Stimulated activated CD8-positive, alpha-beta memory T cell treated with anti-CD3 and anti-CD28 coated beads, Interleukin-15, amount 100 ng/mL, for 1 hour (primary cell): ENCODE data around the gene CX3CR1.
A peak's percentile ranks its signal among the peaks of the same experiment; 100 is the strongest.

Experiments
- DNase-seq: peaks from one replicate; pipeline ENCODE4 v3.0.0-alpha.2; 2020; ENCODE audit warnings: low read depth

CX3CR1 gene

DNA sequence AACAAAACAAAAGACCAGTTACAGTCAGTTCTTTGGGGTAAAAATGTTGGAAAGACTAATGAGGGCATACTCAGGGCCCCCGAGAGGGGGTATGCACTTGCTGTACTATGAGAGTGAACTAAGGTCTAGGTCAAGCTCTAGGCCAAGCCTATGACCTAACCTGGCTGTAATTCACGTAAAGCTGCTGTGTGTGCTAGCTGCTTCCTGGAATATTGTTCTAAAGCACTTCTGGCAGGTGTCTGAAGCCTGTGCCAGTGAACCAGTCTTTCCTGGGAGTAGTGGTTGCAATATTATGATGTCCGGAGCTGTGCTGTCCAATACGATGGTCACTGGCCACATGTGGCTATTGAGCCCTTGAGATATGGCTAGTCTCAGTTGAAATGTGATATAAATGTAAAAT lies 13.1 kb upstream of the CX3CR1 start:
- no peak for DNase-seq

DNA sequence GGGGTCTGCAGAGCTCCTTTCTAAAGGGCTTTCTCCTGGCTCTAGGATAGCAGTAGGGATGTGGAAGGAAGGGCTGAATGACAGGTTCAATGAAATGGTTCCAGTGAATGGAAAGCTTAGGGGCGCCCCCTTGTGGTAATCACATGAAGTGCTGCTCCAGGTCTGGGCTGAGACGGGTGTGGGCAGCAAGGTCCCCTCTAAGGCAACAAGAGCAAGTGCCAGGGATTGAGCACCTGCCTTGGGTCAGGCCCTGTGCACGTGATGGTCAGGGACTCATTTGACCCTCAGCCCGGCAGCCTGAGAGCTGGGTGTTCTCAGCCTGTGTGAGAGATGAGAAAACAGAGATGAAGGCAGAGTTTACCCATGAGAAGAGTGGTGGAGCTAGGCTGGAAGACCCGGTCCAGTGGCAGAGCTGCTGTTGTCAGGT lies 12.1 kb upstream of the CX3CR1 start:
- peak; percentile 63 for DNase-seq

DNA sequence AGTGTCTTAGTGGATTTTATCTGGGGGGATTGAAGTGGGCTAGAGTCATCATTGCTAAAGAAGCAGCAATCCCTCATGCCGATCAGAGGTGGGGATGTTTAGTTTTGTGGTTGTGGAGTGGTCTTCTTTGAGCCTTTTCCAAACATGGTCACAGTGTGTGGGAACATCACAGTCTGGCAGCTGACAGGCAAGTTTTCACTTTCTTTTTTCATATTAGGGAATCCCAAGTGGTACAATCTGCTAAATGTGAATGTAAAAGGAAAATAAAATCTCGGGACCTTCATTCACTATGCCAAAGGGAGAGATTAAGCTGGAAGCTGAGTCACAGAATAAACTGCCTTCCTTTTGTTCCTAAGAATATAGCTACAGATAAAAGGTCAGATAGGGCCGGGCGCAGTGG lies 10.4 kb upstream of the CX3CR1 start:
- DNase-seq, result no peak

GRCh38 chr3:39289107-39289506 lies 9.3 kb upstream of the CX3CR1 start:
- DNase-seq, result no peak

GRCh38 chr3:39288300-39288808 lies 8.5 kb upstream of the CX3CR1 start:
- DNase-seq, result peak; percentile 69

GRCh38 chr3:39287216-39288164 lies 7.7 kb upstream of the CX3CR1 start:
- DNase-seq, result no peak

DNA sequence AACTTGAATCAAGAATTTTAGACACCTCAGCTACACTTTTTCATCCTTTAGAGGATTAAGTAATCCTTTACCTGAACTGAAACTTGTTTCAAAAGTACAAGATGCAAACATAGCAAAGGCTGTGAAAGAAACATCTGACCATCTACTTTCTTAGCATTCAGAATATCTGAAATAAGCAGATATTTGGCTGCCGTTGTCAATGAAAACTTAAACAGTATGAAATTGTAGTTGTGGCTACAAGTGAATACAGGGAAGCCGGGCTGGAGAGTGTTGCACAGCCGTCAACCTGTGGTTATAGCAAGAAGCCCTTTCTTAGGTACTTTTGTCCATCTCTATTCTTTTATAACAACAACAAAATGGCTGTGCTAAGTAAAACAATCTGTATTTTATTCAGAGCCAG lies 6.9 kb upstream of the CX3CR1 start:
- no peak for DNase-seq

GRCh38 chr3:39285332-39285731 lies 5.5 kb upstream of the CX3CR1 start:
- DNase-seq, result no peak

GRCh38 chr3:39284457-39284881 lies 4.6 kb upstream of the CX3CR1 start:
- DNase-seq, result no peak

DNA sequence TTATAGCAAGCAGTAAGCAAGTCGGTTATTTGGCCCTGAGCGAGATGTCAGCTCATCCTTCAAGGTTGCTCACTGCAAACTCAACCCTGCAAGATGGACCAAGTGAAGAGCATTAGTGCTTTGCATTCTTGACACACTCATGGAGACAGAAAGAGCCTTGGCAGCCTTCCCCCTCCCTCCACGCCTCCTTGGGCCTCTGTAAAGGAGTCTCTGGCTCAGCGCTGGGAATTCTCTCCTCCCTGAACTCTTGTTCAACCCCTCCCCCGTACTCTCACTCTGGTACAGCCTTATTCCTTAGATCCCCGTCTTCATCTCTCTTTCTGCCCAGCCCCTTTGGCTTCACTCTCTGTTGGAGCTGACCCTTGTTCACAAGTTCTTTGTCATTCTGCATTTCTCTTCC lies 2.2 kb upstream of the CX3CR1 start:
- DNase-seq, result no peak

DNA sequence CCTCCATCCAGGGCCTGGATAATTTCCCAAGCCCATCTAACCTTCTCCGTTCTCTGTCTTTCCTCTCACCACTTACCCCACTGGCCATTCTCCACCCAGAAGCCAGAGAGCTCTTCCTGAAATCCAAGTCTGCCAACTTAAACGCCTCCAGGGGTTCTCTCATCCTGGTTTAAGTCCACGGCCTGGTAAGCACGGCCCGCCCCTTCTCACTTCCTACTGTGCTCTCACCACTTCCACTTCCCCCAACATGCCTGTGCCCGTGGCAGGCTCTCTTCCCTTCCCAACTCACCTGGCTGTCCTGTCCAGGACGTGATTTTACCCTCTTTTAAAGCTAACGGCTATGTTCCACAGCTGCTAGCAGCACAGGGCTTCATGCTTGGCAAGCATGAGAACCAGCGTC lies 1.7 kb upstream of the CX3CR1 start:
- DNase-seq, result no peak

DNA sequence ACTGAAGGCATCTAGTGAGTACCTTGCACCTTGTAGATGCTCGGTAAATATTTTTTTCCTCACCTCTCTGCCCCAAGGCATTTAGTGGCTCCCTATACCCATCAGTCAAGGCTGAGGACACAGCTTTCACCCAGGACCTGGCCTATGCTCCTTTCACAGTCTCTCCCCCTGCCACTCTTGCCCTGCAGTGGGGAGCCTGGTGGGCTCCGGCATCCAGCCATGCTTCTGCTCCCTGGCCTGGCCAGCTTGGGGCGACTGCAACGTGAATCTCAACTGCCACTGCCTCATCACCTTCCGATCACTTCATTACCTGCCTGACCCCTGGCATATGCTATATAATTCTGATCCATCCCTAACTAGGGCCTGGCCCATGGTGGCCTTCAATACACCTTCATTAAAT lies 735 bp upstream of the CX3CR1 start:
- no peak for DNase-seq

GRCh38 chr3:39278616-39278935 lies 1.3 kb downstream of the CX3CR1 start:
- no peak for DNase-seq

DNA sequence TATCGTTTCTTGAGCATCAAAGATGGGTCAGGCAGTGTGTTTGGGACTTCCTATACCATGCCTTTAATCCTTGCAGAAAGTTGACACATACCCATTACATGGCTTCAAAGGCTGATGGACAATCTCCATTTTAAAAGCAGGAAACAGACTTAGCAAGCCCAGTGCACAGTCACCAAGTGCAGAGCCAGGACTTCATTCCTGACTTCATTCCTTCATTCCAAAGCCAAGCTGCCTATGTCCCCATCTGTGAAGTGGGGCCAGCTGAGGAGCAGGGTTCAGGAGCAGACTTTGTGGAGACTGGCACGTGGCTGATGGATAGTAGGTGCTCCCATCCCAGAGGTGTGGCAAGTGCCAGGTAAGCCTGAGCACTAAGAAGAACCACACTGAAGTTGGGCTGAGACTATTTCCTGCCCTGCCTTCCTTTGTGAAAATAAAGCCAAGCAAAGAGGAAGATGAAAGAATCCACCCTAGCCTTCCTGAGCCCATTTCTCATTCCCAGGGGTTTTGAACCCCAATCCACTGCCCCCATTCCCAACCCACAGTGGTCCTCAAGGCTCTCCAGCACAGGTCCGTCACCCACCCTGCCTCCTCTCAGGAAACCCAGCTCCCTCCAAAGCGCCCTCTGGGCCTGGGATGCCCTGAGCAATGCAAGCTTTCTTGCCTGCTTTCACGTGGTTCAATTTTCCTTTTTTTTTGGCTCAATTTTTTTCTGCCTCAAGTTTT lies 1.8 kb downstream of the CX3CR1 start:
- no peak for DNase-seq

GRCh38 chr3:39276746-39277145 lies 3.1 kb downstream of the CX3CR1 start:
- no peak for DNase-seq

DNA sequence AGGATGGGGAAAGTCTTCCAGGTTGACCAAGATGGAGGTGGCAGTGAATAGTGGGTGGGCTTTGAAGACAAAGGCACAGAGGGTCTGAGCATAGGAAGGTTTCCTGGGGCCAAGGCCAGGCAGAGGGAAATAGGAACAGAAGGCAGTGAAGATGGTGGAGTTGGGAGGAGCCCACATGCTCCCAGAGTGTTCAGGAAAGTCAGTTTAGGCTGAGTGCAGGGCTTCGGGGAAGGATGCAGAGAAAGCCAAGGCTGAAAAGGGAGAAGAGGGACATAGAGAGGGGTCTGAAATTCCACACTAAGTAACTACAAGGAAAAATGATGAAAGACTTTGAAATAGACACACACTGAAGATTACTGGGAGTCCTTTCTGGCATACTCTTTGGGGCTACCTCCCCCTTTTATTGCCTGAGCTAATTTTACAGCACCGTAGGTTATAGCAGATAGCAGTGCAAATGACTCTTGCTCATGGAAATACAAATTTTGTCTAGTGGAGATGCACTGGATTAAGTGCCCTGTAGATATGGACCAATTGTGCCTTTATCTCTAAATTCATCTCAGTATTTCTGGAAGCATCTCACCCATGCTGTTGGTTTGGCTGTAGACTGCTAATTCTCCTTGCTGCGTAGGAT lies 3.8 kb downstream of the CX3CR1 start:
- no peak for DNase-seq

DNA sequence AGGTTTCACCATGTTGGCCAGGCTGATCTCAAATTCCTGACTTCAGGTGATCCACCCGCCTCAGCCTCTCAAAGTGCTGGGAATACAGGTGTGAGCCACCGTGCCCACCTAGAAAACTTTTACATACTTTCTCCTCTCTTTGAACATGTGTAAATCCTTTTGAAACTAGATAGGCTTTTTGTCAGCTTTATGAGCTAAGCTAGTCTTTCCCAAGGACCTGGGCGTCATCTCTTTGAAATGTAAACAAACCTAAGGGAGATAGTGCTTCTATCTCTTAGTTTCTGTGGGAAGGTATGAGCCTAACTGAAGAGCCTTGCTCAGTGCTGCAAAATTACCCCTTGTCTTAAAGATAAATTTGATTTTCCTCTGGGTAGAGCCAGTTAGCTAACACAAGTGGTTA lies 4.8 kb downstream of the CX3CR1 start:
- DNase-seq, result no peak

DNA sequence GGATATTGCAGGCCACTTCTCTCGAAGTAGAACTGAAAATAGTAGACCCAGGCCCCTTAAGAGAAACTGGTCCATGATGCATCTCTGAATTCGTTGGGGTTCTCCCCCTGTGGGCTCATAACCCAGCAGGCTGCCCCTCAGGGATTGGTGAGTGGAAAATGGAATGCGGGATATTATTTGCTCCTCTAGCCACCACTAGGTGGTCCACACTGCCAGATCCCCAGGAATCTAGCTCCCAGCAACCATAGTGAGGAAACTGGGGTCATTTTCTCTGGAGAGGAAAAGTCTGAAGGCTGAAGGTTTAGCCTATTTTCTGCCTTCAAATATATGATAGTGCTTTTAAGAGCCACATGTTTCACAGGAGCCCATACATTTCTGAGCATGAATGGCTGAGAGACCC lies 6.7 kb downstream of the CX3CR1 start:
- DNase-seq, result no peak

DNA sequence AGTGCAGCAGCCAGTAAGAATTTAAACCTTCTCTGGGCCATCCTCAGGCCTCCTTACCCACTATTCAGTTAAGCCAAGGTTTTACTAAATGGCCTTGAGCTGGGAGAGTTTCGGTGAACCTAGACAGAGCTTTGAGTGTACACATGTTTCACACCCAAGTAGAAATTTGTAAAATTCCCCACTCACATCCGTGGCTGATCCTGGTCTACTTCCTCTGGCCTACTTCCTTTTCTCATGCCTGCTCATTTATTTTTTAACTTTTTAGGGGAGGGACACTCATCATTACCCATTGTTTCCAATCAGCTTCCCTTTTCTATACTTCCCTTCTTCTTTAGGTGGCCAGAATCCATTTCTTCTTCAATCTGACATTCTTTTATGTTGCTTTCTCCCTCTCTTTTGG lies 7.6 kb downstream of the CX3CR1 start:
- no peak for DNase-seq

- no peak for DNase-seq
Observed at GRCh38 chr3:39271363-39271914, 8.4 kb downstream of the CX3CR1 start.

DNA sequence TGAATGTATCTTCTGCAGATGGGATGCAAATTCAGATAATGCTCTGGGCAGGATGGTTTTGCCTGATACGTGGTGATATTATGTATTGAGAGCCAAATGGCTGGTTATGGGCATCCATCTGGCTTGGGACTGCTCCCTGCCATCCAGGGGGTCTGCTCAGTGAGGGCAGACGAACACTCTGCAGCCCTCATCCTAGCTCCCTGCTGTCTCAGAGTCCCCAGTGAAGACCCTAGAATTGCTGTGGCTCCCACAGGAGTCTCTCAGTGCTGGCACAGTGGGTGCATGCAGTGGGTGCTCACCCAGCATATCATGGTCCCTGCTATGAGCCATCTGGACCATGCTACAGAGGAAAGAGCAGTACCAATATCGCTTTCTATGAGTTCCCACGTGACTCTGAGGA lies 10.3 kb downstream of the CX3CR1 start:
- no peak for DNase-seq

- DNase-seq, result no peak
Observed at GRCh38 chr3:39268549-39268900, 11.3 kb downstream of the CX3CR1 start.
